MCF 10A (cell line): Measurements from ENCODE around the gene SHANK1. TPM values are rescaled to one million over a fixed set of nuclear protein-coding genes. Genes with fewer than 3 reads are reported as not detected.

Experiments used
- BruUV-seq: library from RNA; stranded (reverse); fragments of 400-500 nt; replicated peaks from 2 replicates; lab custom pipeline; 2021; lab: Mats Ljungman, UMichigan
- CTCF ChIA-PET: fragments of 300-600 bp; sonication (Branson Sonifier 250); formaldehyde crosslinking; extraction: SDS; loops from one replicate; lab custom pipeline; 2021; ENCODE audit warnings: antibody characterized with exemption, inconsistent platforms; lab: Yijun Ruan, JAX
- POLR2A ChIA-PET: fragments of 300-600, 350-650 bp; sonication (Branson Sonifier 250); formaldehyde crosslinking; extraction: SDS; loops from one replicate; lab custom pipeline; 2020; ENCODE audit warnings: antibody characterized with exemption, inconsistent platforms; lab: Yijun Ruan, JAX
- DNase-seq: peaks from one replicate; pipeline ENCODE4 v3.0.0-alpha.2; 2018; ENCODE audit not compliant: unreplicated experiment
- H3K27ac Mint-ChIP-seq: one replicate; pipeline ENCODE4 v1.8.0; 2022; ENCODE audit warnings: mild to moderate bottlenecking, low read depth, mixed read lengths; ENCODE audit not compliant: unreplicated experiment
- H3K27me3 Mint-ChIP-seq: one replicate; pipeline ENCODE4 v1.8.0; 2022; ENCODE audit warnings: mixed read lengths; ENCODE audit not compliant: insufficient read depth, unreplicated experiment
- H3K36me3 Mint-ChIP-seq: one replicate; pipeline ENCODE4 v1.8.0; 2022; ENCODE audit warnings: mild to moderate bottlenecking, moderate library complexity, mixed read lengths; ENCODE audit not compliant: insufficient read depth, unreplicated experiment
- H3K4me1 Mint-ChIP-seq: one replicate; pipeline ENCODE4 v1.8.0; 2022; ENCODE audit warnings: mixed read lengths; ENCODE audit not compliant: insufficient read depth, unreplicated experiment
- H3K4me3 Mint-ChIP-seq: one replicate; pipeline ENCODE4 v1.8.0; 2022; ENCODE audit warnings: mild to moderate bottlenecking, moderate library complexity, mixed read lengths; ENCODE audit not compliant: unreplicated experiment
- H3K9me3 Mint-ChIP-seq: one replicate; pipeline ENCODE4 v1.8.0; 2022; ENCODE audit warnings: mixed read lengths; ENCODE audit not compliant: unreplicated experiment
- CTCF ChIP-seq: fragments of 200-600 bp; IDR thresholded peaks from one replicate; pipeline ENCODE4 v1.8.0; 2022; ENCODE audit warnings: antibody characterized with exemption, mild to moderate bottlenecking; ENCODE audit not compliant: unreplicated experiment
- intact Hi-C: fragments of 100-400 bp; cut with micrococcal nuclease; formaldehyde crosslinking; loops from 2 replicates; pipeline ENCODE4 v1.14.1; 2022
- total RNA-seq: library from RNA; stranded (reverse); gene quantifications from 2 replicates; pipeline ENCODE4 v1.2.3, GENCODE V29; 2022

The SHANK1 gene
- total RNA-seq, 1 experiment from 2014 or later = 0.44 TPM

- ChIA-PET CTCF (no interaction called here), POLR2A (interaction anchor here (0.5 kb wide), 1 partner anchor 25 kb away, joined by 3 read pairs; no protein-coding TSS in a partner anchor)
- no TSS peak for BruUV-seq
- Mint-ChIP-seq H3K4me1 (peaks cover 7% of the 10 kb centered on the region), H3K9me3 (no peaks in the 10 kb centered on the region), H3K27ac (no peak overlapping the region), H3K27me3 (peaks cover 34% of the 10 kb centered on the region), H3K4me3 (no peak overlapping the region), H3K36me3 (no peaks in the 10 kb centered on the region)
- no peak for TF ChIP-seq CTCF
- intact Hi-C loops = no loop called here
- no peak for DNase-seq
These were observed 1.1 kb downstream of the SHANK1 start for GRCh38 chr19:50718255-50719118.

- intact Hi-C loops = no loop called here
- Mint-ChIP-seq H3K9me3 (no peaks in the 10 kb centered on the region), H3K4me3 (no peak overlapping the region), H3K27me3 (peaks cover 40% of the 10 kb centered on the region), H3K36me3 (no peaks in the 10 kb centered on the region), H3K27ac (no peak overlapping the region), H3K4me1 (peaks cover under 1% of the 10 kb centered on the region)
- ChIA-PET CTCF (no interaction called here), POLR2A (no interaction called here)
- no TSS peak for BruUV-seq
- no peak for DNase-seq
- TF ChIP-seq CTCF = no peak
These were observed 1.7 kb downstream of the SHANK1 start for GRCh38 chr19:50717891-50718254.

GRCh38 chr19:50717026-50717723 is 2.4 kb downstream of the SHANK1 start:
- no peak for DNase-seq
- Mint-ChIP-seq H3K4me3 (no peak overlapping the region), H3K27me3 (peaks cover 47% of the 10 kb centered on the region), H3K36me3 (no peaks in the 10 kb centered on the region), H3K9me3 (no peaks in the 10 kb centered on the region), H3K27ac (no peak overlapping the region), H3K4me1 (no peaks in the 10 kb centered on the region)
- no TSS peak for BruUV-seq
- intact Hi-C loops = no loop called here
- ChIA-PET POLR2A (no interaction called here), CTCF (interaction anchor here (1.2 kb wide), 1 partner anchor 12 kb away, joined by 3 read pairs; no protein-coding TSS in a partner anchor)
- no peak for TF ChIP-seq CTCF
